Measurements from ENCODE around the gene TSPAN3.

DNA sequence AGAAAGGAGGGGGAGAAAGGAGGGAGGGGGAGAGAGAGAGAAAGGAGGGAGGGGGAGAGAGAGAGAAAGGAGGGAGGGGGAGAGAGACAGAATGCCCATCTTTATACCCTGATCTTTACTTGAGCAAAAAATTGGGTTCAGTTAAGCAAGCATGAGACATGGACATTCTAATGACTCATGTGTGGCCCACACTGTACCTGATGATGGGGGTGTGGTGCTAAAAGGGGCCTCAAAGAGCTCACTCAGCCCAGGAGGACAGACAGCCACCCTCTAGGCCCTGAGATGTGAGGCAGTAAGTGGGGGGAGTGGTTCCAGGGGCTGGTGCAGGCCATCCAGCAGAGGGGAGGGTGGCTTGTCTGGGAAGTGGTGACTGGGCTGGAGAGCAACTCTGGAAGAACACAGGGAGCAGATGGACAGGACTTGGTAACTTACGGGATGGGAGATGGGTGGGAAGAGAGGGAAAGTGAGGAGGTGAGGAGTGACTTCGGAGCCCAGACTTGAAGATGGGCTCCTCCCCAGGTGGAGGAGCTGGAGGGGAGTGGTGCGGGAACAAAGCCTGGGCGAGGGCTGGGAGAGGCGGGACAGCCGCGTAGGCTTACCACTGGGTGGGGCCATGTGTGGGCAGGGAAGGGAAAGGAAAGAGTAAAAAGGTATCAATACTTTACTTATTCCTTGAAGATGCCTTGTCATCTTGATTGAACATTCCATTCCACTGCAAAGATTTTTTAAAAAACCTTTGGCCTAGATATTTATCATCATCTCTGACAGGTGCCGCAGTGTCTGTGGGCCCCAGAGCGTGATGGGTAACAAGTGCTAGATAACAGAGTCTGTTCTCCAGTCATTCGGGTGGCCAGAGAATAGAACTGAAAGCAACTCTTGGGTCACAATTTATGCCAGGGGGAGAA is 32.3 kb downstream of the TSPAN3 start:
- no peak for TF ChIP-seq POLR2A (IDR thresholded peaks at IDR 0.05)
- TF ChIP-seq, protein P1, sequence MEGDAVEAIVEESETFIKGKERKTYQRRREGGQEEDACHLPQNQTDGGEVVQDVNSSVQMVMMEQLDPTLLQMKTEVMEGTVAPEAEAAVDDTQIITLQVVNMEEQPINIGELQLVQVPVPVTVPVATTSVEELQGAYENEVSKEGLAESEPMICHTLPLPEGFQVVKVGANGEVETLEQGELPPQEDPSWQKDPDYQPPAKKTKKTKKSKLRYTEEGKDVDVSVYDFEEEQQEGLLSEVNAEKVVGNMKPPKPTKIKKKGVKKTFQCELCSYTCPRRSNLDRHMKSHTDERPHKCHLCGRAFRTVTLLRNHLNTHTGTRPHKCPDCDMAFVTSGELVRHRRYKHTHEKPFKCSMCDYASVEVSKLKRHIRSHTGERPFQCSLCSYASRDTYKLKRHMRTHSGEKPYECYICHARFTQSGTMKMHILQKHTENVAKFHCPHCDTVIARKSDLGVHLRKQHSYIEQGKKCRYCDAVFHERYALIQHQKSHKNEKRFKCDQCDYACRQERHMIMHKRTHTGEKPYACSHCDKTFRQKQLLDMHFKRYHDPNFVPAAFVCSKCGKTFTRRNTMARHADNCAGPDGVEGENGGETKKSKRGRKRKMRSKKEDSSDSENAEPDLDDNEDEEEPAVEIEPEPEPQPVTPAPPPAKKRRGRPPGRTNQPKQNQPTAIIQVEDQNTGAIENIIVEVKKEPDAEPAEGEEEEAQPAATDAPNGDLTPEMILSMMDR (IDR thresholded peaks at IDR 0.05) = no peak
- no peak for TF ChIP-seq POLR2AphosphoS5 (IDR thresholded peaks at IDR 0.05; ENCODE audit: insufficient read depth in 1 of 2, low read depth in 1 of 2)

All from vagina (tissue), 2 donors.